Esophagus squamous epithelium (tissue), 5 donors: ENCODE results near the gene DNAJB8. TPM values are rescaled to one million over a fixed set of nuclear protein-coding genes. Genes with fewer than 3 reads are reported as not detected.

Experiments
- DNase-seq: peaks from one replicate; lab custom pipeline; 2025; lab: John Stamatoyannopoulos, UW
- H3K27ac ChIP-seq, 4 donors: fragments of 200-600 bp; sonication (generic); one replicate each; pipeline ENCODE4 v1.5.1; 2016 to 2019; ENCODE audit warnings: mild to moderate bottlenecking in 1 of 4
- H3K27me3 ChIP-seq, 4 donors: fragments of 200-600 bp; sonication (generic); 1 replicate in 3 of 4; 2 replicates in 1 of 4; pipeline versions ENCODE4 v1.5.1 to v1.6.0; 2017 to 2021; ENCODE audit warnings: antibody characterized with exemption in 1 of 4
- H3K36me3 ChIP-seq, 3 donors: fragments of 200-600 bp; sonication (generic); one replicate each; pipeline ENCODE4 v1.5.1; 2016 to 2019
- H3K4me1 ChIP-seq, 3 donors: fragments of 200-600 bp; sonication (generic); one replicate each; pipeline ENCODE4 v1.5.1; 2017 to 2019
- H3K4me3 ChIP-seq, 4 donors: fragments of 200-600 bp; sonication (generic); 1 replicate in 3 of 4; 2 replicates in 1 of 4; pipeline ENCODE4 v1.5.1; 2016 to 2019; ENCODE audit warnings: mild to moderate bottlenecking in 2 of 4, moderate library complexity in 1 of 4
- H3K9me3 ChIP-seq, 3 donors: fragments of 200-600 bp; sonication (generic); one replicate each; pipeline ENCODE4 v1.5.1; 2016 to 2019
- CTCF ChIP-seq, 6 experiments: fragments of 450-650 bp in 4 of 6; fragments of 200-600 bp in 2 of 6; sonication (generic) in 2 of 6; IDR thresholded peaks; one replicate each; pipeline ENCODE4 v1.5.1; 2016 to 2019; ENCODE audit warnings: antibody characterized with exemption in 6 of 6, mild to moderate bottlenecking in 4 of 6, moderate library complexity in 4 of 6
- POLR2A ChIP-seq, 4 donors: fragments of 450-650 bp; IDR thresholded peaks; one replicate each; pipeline ENCODE4 v1.6.1; 2017; ENCODE audit warnings: antibody characterized with exemption in 4 of 4, mild to moderate bottlenecking in 4 of 4, moderate library complexity in 3 of 4
- WGBS, 2 donors: methylation state at CpG; one replicate each; pipeline ENCODE4 v1.1.5; 2018; 5-methylcytosine and 5-hydroxymethylcytosine counted together
- intact Hi-C: fragments of 100-400 bp; cut with DNase I; formaldehyde crosslinking; loops from one replicate; pipeline ENCODE4 v1.15.0; 2022
- total RNA-seq, 4 donors: library from RNA; depleted of rRNA; stranded (reverse); fragments of >200 nt; gene quantifications; one replicate each; pipeline ENCODE4 v1.1.0, GENCODE V29; 2016
- donor health status: DM: yes; HTN: yes; CAD: no.

The DNAJB8 gene
- total RNA-seq, 4 donors from 2014 or later, result not detected

GRCh38 chr3:128442949-128443348 is 23.7 kb downstream of the DNAJB8 start:
- Histone ChIP-seq H3K4me1 (no peaks in the 10 kb centered on the region), H3K27me3 (peaks cover 0 to 21% (median 0%) of the 10 kb centered on the region in 4 donors), H3K4me3 (no peak overlapping the region), H3K9me3 (no peaks in the 10 kb centered on the region), H3K36me3 (no peaks in the 10 kb centered on the region), H3K27ac (no peak overlapping the region)
- TF ChIP-seq CTCF (IDR thresholded peaks at IDR 0.05) (no peak), POLR2A (IDR thresholded peaks at IDR 0.05) (no peak)
- WGBS, 2 donors, result 84 to 87% methylated on average over 5 to 6 of the region's 6 CpGs
- intact Hi-C loops, result no loop called here
- no peak for DNase-seq

- H3K36me3 ChIP-seq, result no peaks in the 10 kb centered on the region
- H3K4me1 ChIP-seq, result no peaks in the 10 kb centered on the region
- intact Hi-C loops, result no loop called here
- no peak for DNase-seq
- WGBS, 2 donors, result 65% methylated on average over 2 of the region's 7 CpGs; no CpG with 5 or more reads in 1 of the 2 donors
- H3K4me3 ChIP-seq, result no peak overlapping the region
- TF ChIP-seq CTCF (IDR thresholded peaks at IDR 0.05), result no peak
- TF ChIP-seq POLR2A (IDR thresholded peaks at IDR 0.05), result no peak
- H3K9me3 ChIP-seq, result no peaks in the 10 kb centered on the region
- no peak overlapping the region for H3K27ac ChIP-seq
- H3K27me3 ChIP-seq, result peaks cover 0 to 26% (median 0%) of the 10 kb centered on the region in 4 donors
Observed at GRCh38 chr3:128442070-128442469, 24.6 kb downstream of the DNAJB8 start.

- WGBS, 2 donors, result 10 to 36% methylated on average over 2 of the region's 3 CpGs
- H3K27me3 ChIP-seq, result peaks cover 0 to 52% (median 0%) of the 10 kb centered on the region in 4 donors
- no peak overlapping the region for H3K27ac ChIP-seq
- TF ChIP-seq POLR2A (IDR thresholded peaks at IDR 0.05) (no peak), CTCF (IDR thresholded peaks at IDR 0.05) (no peak)
- intact Hi-C loops, result loop anchor here (10.0 kb wide), 1 partner anchor 146 kb away; no protein-coding TSS in a partner anchor
- DNase-seq, result no peak
- H3K4me3 ChIP-seq, result no peak overlapping the region
- H3K4me1 ChIP-seq, result no peaks in the 10 kb centered on the region
- H3K36me3 ChIP-seq, result no peaks in the 10 kb centered on the region
- H3K9me3 ChIP-seq, result no peaks in the 10 kb centered on the region
Observed at GRCh38 chr3:128439226-128439625, 27.5 kb downstream of the DNAJB8 start.

GRCh38 chr3:128438488-128439072 is 28.1 kb downstream of the DNAJB8 start:
- peaks cover 0 to 59% (median 0%) of the 10 kb centered on the region in 4 donors for H3K27me3 ChIP-seq
- H3K9me3 ChIP-seq, result no peaks in the 10 kb centered on the region
- no peaks in the 10 kb centered on the region for H3K4me1 ChIP-seq
- peak in 1 of 6 experiments; percentile 22 for TF ChIP-seq CTCF (IDR thresholded peaks at IDR 0.05)
- no peak for TF ChIP-seq POLR2A (IDR thresholded peaks at IDR 0.05)
- intact Hi-C loops, result loop anchor here (10.0 kb wide), 1 partner anchor 146 kb away; no protein-coding TSS in a partner anchor
- no peak overlapping the region for H3K27ac ChIP-seq
- WGBS, 2 donors, result 70% methylated on average over 2 of the region's 6 CpGs; no CpG with 5 or more reads in 1 of the 2 donors
- no peak for DNase-seq
- H3K36me3 ChIP-seq, result no peaks in the 10 kb centered on the region
- no peak overlapping the region for H3K4me3 ChIP-seq

- H3K27me3 ChIP-seq, result peaks cover 7 to 82% (median 10%) of the 10 kb centered on the region in 4 donors
- peaks cover 4 to 14% (median 11%) of the 10 kb centered on the region in 3 donors for H3K4me1 ChIP-seq
- no peak overlapping the region for H3K27ac ChIP-seq
- DNase-seq, result no peak
- 70 to 77% methylated on average over 3 of the region's 3 CpGs for WGBS, 2 donors
- H3K9me3 ChIP-seq, result no peaks in the 10 kb centered on the region
- TF ChIP-seq POLR2A (IDR thresholded peaks at IDR 0.05), result no peak
- no peak for TF ChIP-seq CTCF (IDR thresholded peaks at IDR 0.05)
- no peaks in the 10 kb centered on the region for H3K36me3 ChIP-seq
- no peak overlapping the region for H3K4me3 ChIP-seq
- intact Hi-C loops, result loop anchor here (10.0 kb wide), 1 partner anchor 149 kb away; no protein-coding TSS in a partner anchor
Observed at GRCh38 chr3:128436214-128436613, 30.5 kb downstream of the DNAJB8 start.
